Measurements from ENCODE around the gene RHCG.

DNA sequence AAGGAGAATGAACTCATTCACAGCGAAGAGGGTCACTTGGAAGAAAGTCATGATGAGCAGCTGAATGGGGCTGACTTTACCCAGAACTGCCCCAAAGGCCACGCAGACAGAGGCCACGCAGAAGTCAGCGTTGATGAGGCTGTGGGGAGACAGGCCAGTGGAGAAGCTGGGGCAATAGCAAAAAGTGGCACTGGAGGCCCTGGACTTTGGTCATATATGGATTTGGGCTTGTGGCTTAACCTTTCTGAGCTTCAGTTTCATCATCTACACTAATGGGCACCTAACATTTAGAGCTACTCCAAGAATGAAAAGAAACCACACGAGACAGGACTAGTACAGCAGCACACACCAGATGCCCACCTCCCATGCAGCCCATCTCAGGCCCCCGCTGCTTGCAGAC, 13.3 kb downstream of the RHCG start:
- TF ChIP-seq, protein P1, sequence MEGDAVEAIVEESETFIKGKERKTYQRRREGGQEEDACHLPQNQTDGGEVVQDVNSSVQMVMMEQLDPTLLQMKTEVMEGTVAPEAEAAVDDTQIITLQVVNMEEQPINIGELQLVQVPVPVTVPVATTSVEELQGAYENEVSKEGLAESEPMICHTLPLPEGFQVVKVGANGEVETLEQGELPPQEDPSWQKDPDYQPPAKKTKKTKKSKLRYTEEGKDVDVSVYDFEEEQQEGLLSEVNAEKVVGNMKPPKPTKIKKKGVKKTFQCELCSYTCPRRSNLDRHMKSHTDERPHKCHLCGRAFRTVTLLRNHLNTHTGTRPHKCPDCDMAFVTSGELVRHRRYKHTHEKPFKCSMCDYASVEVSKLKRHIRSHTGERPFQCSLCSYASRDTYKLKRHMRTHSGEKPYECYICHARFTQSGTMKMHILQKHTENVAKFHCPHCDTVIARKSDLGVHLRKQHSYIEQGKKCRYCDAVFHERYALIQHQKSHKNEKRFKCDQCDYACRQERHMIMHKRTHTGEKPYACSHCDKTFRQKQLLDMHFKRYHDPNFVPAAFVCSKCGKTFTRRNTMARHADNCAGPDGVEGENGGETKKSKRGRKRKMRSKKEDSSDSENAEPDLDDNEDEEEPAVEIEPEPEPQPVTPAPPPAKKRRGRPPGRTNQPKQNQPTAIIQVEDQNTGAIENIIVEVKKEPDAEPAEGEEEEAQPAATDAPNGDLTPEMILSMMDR (IDR thresholded peaks at IDR 0.05; ENCODE audit: low read length): no peak
- TF ChIP-seq EZH2phosphoT487 (IDR thresholded peaks at IDR 0.05; ENCODE audit: low read length): no peak
- no peak for TF ChIP-seq EZH2 (optimal IDR thresholded peaks at IDR 0.05; ENCODE audit: low read depth, low read length)
